Vagina (tissue), 2 donors: Measurements from ENCODE around the gene PIGQ. TPM values are rescaled to one million over a fixed set of nuclear protein-coding genes. Genes with fewer than 3 reads are reported as not detected.
A peak's percentile ranks its signal among the peaks of the same experiment; 100 is the strongest.

ENCODE experiments used
- DNase-seq, 2 donors: peaks; one replicate each; pipeline ENCODE4 v3.0.0-alpha.2; 2017; ENCODE audit errors: extremely low spot score in 2 of 2
- H3K27ac ChIP-seq: fragments of 200-600 bp; sonication (generic); one replicate; pipeline ENCODE4 v1.5.1; 2019
- H3K27me3 ChIP-seq: fragments of 200-600 bp; sonication (generic); one replicate; pipeline ENCODE4 v1.5.1; 2019
- H3K36me3 ChIP-seq, 2 donors: fragments of 200-600 bp; sonication (generic); one replicate each; pipeline ENCODE4 v1.5.1; 2017 to 2019
- H3K4me1 ChIP-seq: fragments of 200-600 bp; sonication (generic); one replicate; pipeline ENCODE4 v1.5.1; 2019
- H3K4me3 ChIP-seq, 2 donors: fragments of 200-600 bp; sonication (generic); 1 replicate in 1 of 2; 2 replicates in 1 of 2; pipeline ENCODE4 v1.5.1; 2016 to 2019
- H3K9me3 ChIP-seq: fragments of 200-600 bp; sonication (generic); one replicate; pipeline ENCODE4 v1.5.1; 2019
- CTCF ChIP-seq, 3 experiments: fragments of 450-650 bp in 2 of 3; fragments of 200-600 bp in 1 of 3; sonication (generic) in 1 of 3; IDR thresholded peaks; one replicate each; pipeline ENCODE4 v1.5.1; 2017 to 2019; ENCODE audit warnings: antibody characterized with exemption in 3 of 3, mild to moderate bottlenecking in 2 of 3, moderate library complexity in 2 of 3
- POLR2A ChIP-seq, 2 donors: fragments of 450-650 bp; IDR thresholded peaks; one replicate each; pipeline ENCODE4 v1.6.1; 2017; ENCODE audit warnings: antibody characterized with exemption in 2 of 2, mild to moderate bottlenecking in 2 of 2, moderate library complexity in 2 of 2
- POLR2AphosphoS5 ChIP-seq, 2 donors: sonication (generic); formaldehyde crosslinking; IDR thresholded peaks; one replicate each; pipeline ENCODE4 v1.9.0; 2017; ENCODE audit warnings: antibody characterized with exemption in 2 of 2, mild to moderate bottlenecking in 2 of 2, low read depth in 1 of 2; ENCODE audit not compliant: insufficient read depth in 1 of 2
- intact Hi-C: fragments of 100-400 bp; cut with DNase I; formaldehyde crosslinking; loops from one replicate; pipeline ENCODE4 v1.15.1; 2023
- microRNA-seq: library from miRNA; unstranded; fragments of <30 nt; microRNA quantifications from one replicate; pipeline ENCODE4, GENCODE V29; 2017; ENCODE audit warnings: borderline number of aligned reads, borderline replicate concordance
- small RNA-seq: library from RNA; depleted of rRNA; stranded (forward); fragments of <200 nt; gene quantifications from one replicate; pipeline ENCODE3, GENCODE V24; 2016
- total RNA-seq: library from RNA; depleted of rRNA; stranded (reverse); fragments of >200 nt; gene quantifications from one replicate; pipeline ENCODE4 v1.2.3, GENCODE V29; 2016

Gene PIGQ
- total RNA-seq, 1 donor from 2014 or later = 26.0 TPM

DNA sequence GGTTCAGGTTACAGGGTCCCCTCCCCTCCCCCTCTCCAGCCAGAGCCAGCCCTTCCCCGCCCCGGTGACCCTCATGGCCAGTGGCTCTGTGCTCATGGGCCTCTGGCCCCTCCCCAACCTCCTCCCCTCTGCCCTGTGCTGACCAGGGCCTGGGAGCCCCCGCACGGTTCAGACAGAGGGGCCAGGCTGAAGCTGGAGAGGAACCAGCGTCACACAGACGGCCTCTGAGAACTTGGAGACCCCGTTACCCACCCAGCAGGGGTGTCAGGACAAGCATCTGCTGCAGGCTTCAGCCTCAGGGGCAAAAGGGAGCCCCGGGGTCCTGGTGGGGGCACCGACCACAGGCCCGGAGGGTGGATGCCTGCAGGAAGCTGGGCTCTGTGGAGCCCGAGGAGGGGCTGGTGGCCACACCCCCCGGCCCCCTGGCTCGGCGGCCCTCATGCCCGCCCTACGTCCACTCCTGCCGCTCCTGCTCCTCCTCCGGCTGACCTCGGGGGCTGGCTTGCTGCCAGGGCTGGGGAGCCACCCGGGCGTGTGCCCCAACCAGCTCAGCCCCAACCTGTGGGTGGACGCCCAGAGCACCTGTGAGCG, 61.1 kb downstream of the PIGQ start, which contains the start of gene WFIKKN1:
Gene WFIKKN1, plus strand, starts transcription at position 171 of the 591 bp plus-strand sequence. Its CDS starts 269 bp downstream, at position 440.
- Histone ChIP-seq H3K27me3 (no peaks in the 10 kb centered on the region), H3K36me3 (no peaks in the 10 kb centered on the region), H3K27ac (peak within 1 kb of the TSS; percentile 39), H3K9me3 (no peaks in the 10 kb centered on the region), H3K4me3 (no peak within 1 kb of the TSS), H3K4me1 (peaks cover 55% of the 10 kb centered on the region)
- intact Hi-C loops = no loop called here
- TF ChIP-seq CTCF (IDR thresholded peaks at IDR 0.05) (no peak), POLR2A (IDR thresholded peaks at IDR 0.05) (no peak), POLR2AphosphoS5 (IDR thresholded peaks at IDR 0.05; ENCODE audit: insufficient read depth in 1 of 2, low read depth in 1 of 2) (no peak)
- DNase-seq = no peak

DNA sequence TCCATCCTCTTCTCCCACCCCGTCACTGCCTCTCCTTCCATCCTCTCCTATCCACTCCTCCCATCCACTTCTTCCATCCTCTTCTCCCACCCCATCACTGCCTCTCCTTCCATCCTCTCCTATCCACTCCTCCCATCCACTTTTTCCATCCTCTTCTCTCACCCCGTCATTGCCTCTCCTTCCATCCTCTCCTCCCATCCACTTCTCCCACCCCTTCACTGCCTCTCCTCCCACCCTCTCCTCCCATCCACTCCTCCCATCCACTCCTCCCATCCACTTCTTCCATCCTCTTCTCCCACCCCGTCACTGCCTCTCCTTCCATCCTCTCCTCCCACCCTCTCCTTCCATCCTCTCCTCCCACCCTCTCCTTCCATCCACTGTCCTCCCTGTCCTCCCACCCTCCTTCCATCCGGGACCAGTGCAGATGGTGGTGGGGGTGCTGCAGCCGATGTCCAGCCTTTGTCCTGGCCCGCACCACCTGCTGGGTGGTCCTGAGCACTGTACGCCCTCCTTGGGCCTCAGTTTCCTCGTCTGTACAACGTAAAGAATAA, 62.1 kb downstream of the PIGQ start:
- no peak overlapping the region for H3K4me3 ChIP-seq
- DNase-seq = no peak
- intact Hi-C loops = no loop called here
- no peak overlapping the region for H3K27ac ChIP-seq
- no peaks in the 10 kb centered on the region for H3K36me3 ChIP-seq
- H3K9me3 ChIP-seq = no peaks in the 10 kb centered on the region
- H3K27me3 ChIP-seq = no peaks in the 10 kb centered on the region
- no peak for TF ChIP-seq CTCF (IDR thresholded peaks at IDR 0.05)
- TF ChIP-seq POLR2AphosphoS5 (IDR thresholded peaks at IDR 0.05; ENCODE audit: insufficient read depth in 1 of 2, low read depth in 1 of 2) = no peak
- TF ChIP-seq POLR2A (IDR thresholded peaks at IDR 0.05) = no peak
- H3K4me1 ChIP-seq = peaks cover 46% of the 10 kb centered on the region

- H3K4me3 ChIP-seq = no peak overlapping the region
- intact Hi-C loops = no loop called here
- H3K27me3 ChIP-seq = no peaks in the 10 kb centered on the region
Measured at GRCh38 chr16:632486-633335, 62.9 kb downstream of the PIGQ start.

DNA sequence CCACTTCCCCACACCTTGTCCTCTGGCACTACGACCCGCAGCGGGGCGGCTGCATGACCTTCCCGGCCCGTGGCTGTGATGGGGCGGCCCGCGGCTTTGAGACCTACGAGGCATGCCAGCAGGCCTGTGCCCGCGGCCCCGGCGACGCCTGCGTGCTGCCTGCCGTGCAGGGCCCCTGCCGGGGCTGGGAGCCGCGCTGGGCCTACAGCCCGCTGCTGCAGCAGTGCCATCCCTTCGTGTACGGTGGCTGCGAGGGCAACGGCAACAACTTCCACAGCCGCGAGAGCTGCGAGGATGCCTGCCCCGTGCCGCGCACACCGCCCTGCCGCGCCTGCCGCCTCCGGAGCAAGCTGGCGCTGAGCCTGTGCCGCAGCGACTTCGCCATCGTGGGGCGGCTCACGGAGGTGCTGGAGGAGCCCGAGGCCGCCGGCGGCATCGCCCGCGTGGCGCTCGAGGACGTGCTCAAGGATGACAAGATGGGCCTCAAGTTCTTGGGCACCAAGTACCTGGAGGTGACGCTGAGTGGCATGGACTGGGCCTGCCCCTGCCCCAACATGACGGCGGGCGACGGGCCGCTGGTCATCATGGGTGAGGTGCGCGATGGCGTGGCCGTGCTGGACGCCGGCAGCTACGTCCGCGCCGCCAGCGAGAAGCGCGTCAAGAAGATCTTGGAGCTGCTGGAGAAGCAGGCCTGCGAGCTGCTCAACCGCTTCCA, 63.7 kb downstream of the PIGQ start:
- Histone ChIP-seq H3K9me3 (no peaks in the 10 kb centered on the region), H3K27me3 (no peaks in the 10 kb centered on the region), H3K27ac (no peak overlapping the region), H3K36me3 (no peaks in the 10 kb centered on the region), H3K4me1 (peaks cover 48% of the 10 kb centered on the region), H3K4me3 (no peak overlapping the region)
- TF ChIP-seq CTCF (IDR thresholded peaks at IDR 0.05) = no peak
- no peak for TF ChIP-seq POLR2AphosphoS5 (IDR thresholded peaks at IDR 0.05; ENCODE audit: insufficient read depth in 1 of 2, low read depth in 1 of 2)
- no peak for TF ChIP-seq POLR2A (IDR thresholded peaks at IDR 0.05)
- intact Hi-C loops = no loop called here
- no peak for DNase-seq

More at GRCh38 chr16:632486-633335, 62.9 kb downstream of the PIGQ start:
- no peak for DNase-seq
- no peaks in the 10 kb centered on the region for H3K36me3 ChIP-seq
- peaks cover 45% of the 10 kb centered on the region for H3K4me1 ChIP-seq
- no peak overlapping the region for H3K27ac ChIP-seq
- TF ChIP-seq CTCF (IDR thresholded peaks at IDR 0.05) (no peak), POLR2AphosphoS5 (IDR thresholded peaks at IDR 0.05; ENCODE audit: insufficient read depth in 1 of 2, low read depth in 1 of 2) (no peak), POLR2A (IDR thresholded peaks at IDR 0.05) (no peak)
- no peaks in the 10 kb centered on the region for H3K9me3 ChIP-seq

Small RNA genes lying within 50 kb of the gene (microRNA-seq; reads per million reads assigned to microRNA genes)
- 1.9 reads per million for gene MIR3176
- gene MIR5587 = not detected

Small RNA genes lying within 50 kb of the gene (small RNA-seq; reads per million reads assigned to genes)
- not detected for gene MIR3176
- gene MIR5587 = not detected
- not detected for gene Z98883.1

Other genes with a start within 250 kb of the PIGQ start
- gene AXIN1, start 217.2 kb upstream of the PIGQ start, total RNA-seq = 16.9 TPM
- gene MRPL28, start 199.4 kb upstream of the PIGQ start, total RNA-seq = 96.5 TPM
- 38.3 TPM for gene PGAP6, start 188.0 kb upstream of the PIGQ start, total RNA-seq
- gene NME4, start 172.8 kb upstream of the PIGQ start, total RNA-seq = 88.6 TPM
- 17.9 TPM for gene DECR2, start 168.1 kb upstream of the PIGQ start, total RNA-seq
- 36.6 TPM for gene RAB11FIP3, start 144.3 kb upstream of the PIGQ start, total RNA-seq
- gene CAPN15, start 42.3 kb upstream of the PIGQ start, total RNA-seq = 38.3 TPM
- gene PRR35, start 9.6 kb upstream of the PIGQ start, total RNA-seq = not detected
- 0.74 TPM for gene NHLRC4, start 3.0 kb upstream of the PIGQ start, total RNA-seq
- 41.3 TPM for gene RAB40C, start 20.1 kb downstream of the PIGQ start, total RNA-seq
- 3.2 TPM for gene WFIKKN1, start 61.0 kb downstream of the PIGQ start, total RNA-seq
- gene METTL26, start 66.3 kb downstream of the PIGQ start, total RNA-seq = 187 TPM
- gene MCRIP2, start 71.9 kb downstream of the PIGQ start, total RNA-seq = 27.0 TPM
- 34.9 TPM for gene WDR90, start 79.4 kb downstream of the PIGQ start, total RNA-seq
- gene RHOT2, start 98.2 kb downstream of the PIGQ start, total RNA-seq = 91.1 TPM
- 1.7 TPM for gene RHBDL1, start 105.7 kb downstream of the PIGQ start, total RNA-seq
- gene STUB1, start 110.4 kb downstream of the PIGQ start, total RNA-seq = 124 TPM
- 62.9 TPM for gene JMJD8, start 114.4 kb downstream of the PIGQ start, total RNA-seq
- gene WDR24, start 120.4 kb downstream of the PIGQ start, total RNA-seq = 12.3 TPM
- gene FBXL16, start 135.8 kb downstream of the PIGQ start, total RNA-seq = 4.4 TPM
- 32.2 TPM for gene METRN, start 145.2 kb downstream of the PIGQ start, total RNA-seq
- gene ANTKMT, start 151.2 kb downstream of the PIGQ start, total RNA-seq = 26.0 TPM
- 7.6 TPM for gene CCDC78, start 156.5 kb downstream of the PIGQ start, total RNA-seq
- gene HAGHL, start 157.1 kb downstream of the PIGQ start, total RNA-seq = 5.2 TPM
- 32.7 TPM for gene CIAO3, start 171.0 kb downstream of the PIGQ start, total RNA-seq
- gene MSLN, start 190.8 kb downstream of the PIGQ start, total RNA-seq = not detected
- gene RPUSD1, start 218.4 kb downstream of the PIGQ start, total RNA-seq = 17.2 TPM
- gene CHTF18, start 218.7 kb downstream of the PIGQ start, total RNA-seq = 4.9 TPM
- gene GNG13, start 230.8 kb downstream of the PIGQ start, total RNA-seq = not detected